GM10847 (cell line): ENCODE measurements around the gene DIP2C.

Experiments
- POLR2A ChIP-seq: IDR thresholded peaks from 2 replicates; pipeline ENCODE4 v1.6.1; 2011; ENCODE audit not compliant: insufficient read length; ENCODE audit errors: extremely low read depth

DIP2C gene

GRCh38 chr10:640673-641045, 48.8 kb downstream of the DIP2C start:
- TF ChIP-seq POLR2A = no peak

- TF ChIP-seq POLR2A = no peak
Observed at GRCh38 chr10:639751-640672, 49.5 kb downstream of the DIP2C start.

GRCh38 chr10:639001-639750, 50.3 kb downstream of the DIP2C start:
- TF ChIP-seq POLR2A = no peak

- TF ChIP-seq POLR2A = no peak
Observed at GRCh38 chr10:637771-638195, 51.7 kb downstream of the DIP2C start.

- no peak for TF ChIP-seq POLR2A
Observed at GRCh38 chr10:637221-637620, 52.2 kb downstream of the DIP2C start.

- TF ChIP-seq POLR2A = no peak
Observed at GRCh38 chr10:636769-637168, 52.7 kb downstream of the DIP2C start.

GRCh38 chr10:636016-636730, 53.3 kb downstream of the DIP2C start:
- no peak for TF ChIP-seq POLR2A

GRCh38 chr10:635088-635861, 54.2 kb downstream of the DIP2C start:
- no peak for TF ChIP-seq POLR2A

- no peak for TF ChIP-seq POLR2A
Observed at GRCh38 chr10:634256-634655, 55.2 kb downstream of the DIP2C start.

- TF ChIP-seq POLR2A = no peak
Observed at GRCh38 chr10:633279-634245, 55.9 kb downstream of the DIP2C start.

GRCh38 chr10:631266-631665, 58.2 kb downstream of the DIP2C start:
- no peak for TF ChIP-seq POLR2A

GRCh38 chr10:630581-631073, 58.8 kb downstream of the DIP2C start:
- no peak for TF ChIP-seq POLR2A

- TF ChIP-seq POLR2A = no peak
Observed at GRCh38 chr10:629186-629998, 60.1 kb downstream of the DIP2C start.
